K562 (cell line): ENCODE measurements around the gene ARPC1A. TPM values are rescaled to one million over a fixed set of nuclear protein-coding genes. Genes with fewer than 3 reads are reported as not detected.
A peak's percentile ranks its signal among the peaks of the same experiment; 100 is the strongest.

Experiments
- BCOR ChIP-seq: fragments of 450-650 bp; IDR thresholded peaks from 2 replicates; pipeline ENCODE4 v1.6.1; 2016
- CEBPG ChIP-seq, 3 experiments: fragments of 200-800 bp in 1 of 3; sonication (Bioruptor generic) in 1 of 3; sonication (generic) in 1 of 3; formaldehyde crosslinking in 1 of 3; IDR thresholded peaks in 2 of 3; conservative IDR thresholded peaks in 1 of 3; 2 replicates each; pipeline versions ENCODE4 v1.6.1 to v1.8.0; 2016 to 2022; ENCODE audit warnings: missing compliant biosample characterization in 2 of 3, missing genetic modification characterization in 2 of 3, mild to moderate bottlenecking in 1 of 3, missing genetic modification reagents in 1 of 3
- ERF ChIP-seq: fragments of 450-650 bp; formaldehyde crosslinking; IDR thresholded peaks from 2 replicates; pipeline ENCODE4 v1.4.0; 2020; ENCODE audit warnings: mild to moderate bottlenecking, mixed read lengths
- FOSL1 ChIP-seq: fragments of 200-800 bp; sonication (Bioruptor generic); conservative IDR thresholded peaks from 2 replicates; pipeline ENCODE4 v1.6.1; 2016; ENCODE audit warnings: missing genetic modification characterization, missing compliant biosample characterization
- KDM5B ChIP-seq: fragments of 200-600 bp; sonication (generic); IDR thresholded peaks from 2 replicates; pipeline ENCODE4 v1.6.1; 2012; ENCODE audit warnings: low read depth, mild to moderate bottlenecking, moderate library complexity, low read length, control low read depth, inconsistent platforms; ENCODE audit not compliant: insufficient replicate concordance
- NR0B1 ChIP-seq: fragments of 450-650 bp; IDR thresholded peaks from one replicate; pipeline ENCODE4 v1.6.1; 2018; ENCODE audit warnings: mild to moderate bottlenecking, moderate library complexity; ENCODE audit not compliant: partially characterized antibody
- SIN3A ChIP-seq, 2 experiments: fragments of 150-350 bp in 1 of 2; IDR thresholded peaks; 2 replicates each; pipeline ENCODE4 v1.6.1; 2011 to 2016; ENCODE audit warnings: borderline replicate concordance in 2 of 2, low read depth in 2 of 2, low read length in 2 of 2, mild to moderate bottlenecking in 2 of 2, moderate library complexity in 2 of 2; ENCODE audit not compliant: control insufficient read depth in 1 of 2
- SRSF7 ChIP-seq: fragments of 200-400 bp; formaldehyde crosslinking; optimal IDR thresholded peaks from 2 replicates; pipeline ENCODE3; 2017; ENCODE audit warnings: mild to moderate bottlenecking, low read depth, low read length
- TBP ChIP-seq: optimal IDR thresholded peaks from 2 replicates; pipeline ENCODE3; 2011; ENCODE audit warnings: low read depth, low read length, improper control_type of control experiment
- TOE1 ChIP-seq, 2 experiments: fragments of 450-650 bp in 1 of 2; sonication (generic) in 1 of 2; formaldehyde crosslinking in 1 of 2; IDR thresholded peaks; 2 replicates each; pipeline versions ENCODE4 v1.7.1 to v1.8.0; 2016 to 2022; ENCODE audit warnings: borderline replicate concordance in 2 of 2, mild to moderate bottlenecking in 2 of 2, antibody characterized with exemption in 1 of 2, inconsistent platforms in 1 of 2, low read depth in 1 of 2, missing genetic modification reagents in 1 of 2, moderate library complexity in 1 of 2
- ZFP30 ChIP-seq: fragments of 250-450 bp; sonication (Bioruptor Pico); IDR thresholded peaks from 2 replicates; pipeline ENCODE4 v1.8.0; 2022; ENCODE audit warnings: moderate library complexity, mild to moderate bottlenecking, inconsistent platforms, borderline replicate concordance
- polyA plus RNA-seq, 8 experiments: library from polyadenylated mRNA; depleted of rRNA in 4 of 8; stranded (reverse) in 5 of 8; unstranded in 3 of 8; fragments of >200 nt; fragmentation: Nextera tagmentation in 2 of 8; fragmentation: Illumina TruSeq in 1 of 8; extraction: Ambion mirVana in 2 of 8; extraction: Trizol in 1 of 8; gene quantifications; 2 replicates each; pipeline versions ENCODE4 v1.2.1 to v1.2.3, GENCODE V29; 2011 to 2014; ENCODE audit warnings: inconsistent platforms in 1 of 8, missing spikeins in 1 of 8
- total RNA-seq, 7 experiments: library from RNA; depleted of rRNA in 6 of 7; stranded (reverse); fragments of >200 nt in 6 of 7; fragmentation: Illumina TruSeq in 2 of 7; extraction: Trizol in 2 of 7; gene quantifications; 2 replicates each; pipeline versions ENCODE4 v1.2.1 to v1.2.3, GENCODE V29; 2011 to 2021; ENCODE audit warnings: low replicate concordance in 1 of 7
- TF ChIP-seq, protein P1 (sequence below): sonication (generic); formaldehyde crosslinking; IDR thresholded peaks from 2 replicates; pipeline ENCODE4 v1.8.0; 2022; ENCODE audit warnings: mild to moderate bottlenecking, missing genetic modification reagents
- TF ChIP-seq, protein P2 (sequence below): sonication (generic); formaldehyde crosslinking; IDR thresholded peaks from 2 replicates; pipeline ENCODE4 v1.8.0; 2022; ENCODE audit warnings: mild to moderate bottlenecking, missing genetic modification reagents
- TF ChIP-seq, protein P3 (sequence below): fragments of 450-650 bp; formaldehyde crosslinking; IDR thresholded peaks from 2 replicates; pipeline ENCODE4 v1.4.0; 2022; ENCODE audit warnings: missing genetic modification characterization
- TF ChIP-seq, protein P4 (sequence below), 2 experiments: fragments of 450-650 bp in 1 of 2; IDR thresholded peaks; 2 replicates each; pipeline ENCODE4 v1.6.1; 2011 to 2017; ENCODE audit warnings: low read depth in 2 of 2, antibody characterized with exemption in 1 of 2, borderline replicate concordance in 1 of 2, low read length in 1 of 2, mild to moderate bottlenecking in 1 of 2, mixed read lengths in 1 of 2; ENCODE audit not compliant: control insufficient read depth in 1 of 2

The ARPC1A gene
- total and polyA plus RNA-seq, 9 of the 15 experiments (the other 6 are each of a cell fraction or from before 2014, with no cell fraction given), result 39.5 to 151 (median 86.1) TPM

DNA sequence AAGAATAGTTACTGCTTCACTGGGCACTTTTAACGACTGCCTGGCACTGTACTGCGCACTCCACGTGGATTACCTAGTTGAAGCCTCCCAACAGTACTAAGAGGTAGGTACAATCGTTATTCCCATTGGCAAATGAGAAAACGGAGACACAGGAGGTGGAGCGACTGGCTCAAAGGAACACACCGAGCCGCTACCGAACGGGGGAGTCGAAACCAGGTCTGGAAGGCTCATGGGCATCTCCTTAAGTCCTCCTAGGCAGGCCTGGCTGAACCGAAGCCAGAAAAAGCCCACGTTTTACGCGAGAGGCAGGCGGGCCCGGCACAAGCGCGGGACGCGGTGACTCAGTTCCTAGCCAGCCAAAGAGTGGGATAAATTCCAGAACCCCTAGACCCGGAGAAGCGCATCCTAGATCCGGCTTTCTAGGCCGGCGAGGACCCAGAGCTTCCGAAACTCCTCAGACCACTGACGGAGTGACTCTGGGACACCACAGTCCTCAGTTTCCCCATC, 82.2 kb downstream of the ARPC1A start (continued):
- TF ChIP-seq NR0B1, result no peak
- TF ChIP-seq, protein P1, sequence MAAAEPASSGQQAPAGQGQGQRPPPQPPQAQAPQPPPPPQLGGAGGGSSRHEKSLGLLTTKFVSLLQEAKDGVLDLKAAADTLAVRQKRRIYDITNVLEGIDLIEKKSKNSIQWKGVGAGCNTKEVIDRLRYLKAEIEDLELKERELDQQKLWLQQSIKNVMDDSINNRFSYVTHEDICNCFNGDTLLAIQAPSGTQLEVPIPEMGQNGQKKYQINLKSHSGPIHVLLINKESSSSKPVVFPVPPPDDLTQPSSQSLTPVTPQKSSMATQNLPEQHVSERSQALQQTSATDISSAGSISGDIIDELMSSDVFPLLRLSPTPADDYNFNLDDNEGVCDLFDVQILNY, result peak; percentile 63; the same call in 1 of the 2 replicates
- TF ChIP-seq, protein P2, sequence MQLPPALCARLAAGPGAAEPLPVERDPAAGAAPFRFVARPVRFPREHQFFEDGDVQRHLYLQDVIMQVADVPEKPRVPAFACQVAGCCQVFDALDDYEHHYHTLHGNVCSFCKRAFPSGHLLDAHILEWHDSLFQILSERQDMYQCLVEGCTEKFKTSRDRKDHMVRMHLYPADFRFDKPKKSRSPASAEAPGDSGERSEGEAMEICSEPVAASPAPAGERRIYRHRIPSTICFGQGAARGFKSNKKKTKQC (CRISPR knock-in tag), result 0 out of 2 replicates have a peak, but pooled peaks have one; percentile 50
- peak; percentile 52 for TF ChIP-seq KDM5B
- TF ChIP-seq SIN3A (IDR thresholded peaks at IDR 0.05; ENCODE audit: borderline replicate concordance in 2 of 2, control insufficient read depth in 1 of 2, low read depth in 2 of 2, low read length in 2 of 2), result peak in 1 of 2 experiments; percentile 77; a peak in 2 of 4 replicates
- no peak for TF ChIP-seq CEBPG (CRISPR knock-in tag; IDR thresholded peaks at IDR 0.05)
- no peak for TF ChIP-seq CEBPG (tag; conservative IDR thresholded peaks at IDR 0.05 in 1 of 2, IDR thresholded peaks at IDR 0.05 in 1 of 2)
- peak; percentile 67; the same call in 1 of the 2 replicates for TF ChIP-seq BCOR
- no peak for TF ChIP-seq TOE1 (IDR thresholded peaks at IDR 0.05; ENCODE audit: borderline replicate concordance)
- 0 out of 2 replicates have a peak, but pooled peaks have one; percentile 20 for TF ChIP-seq TOE1 (CRISPR knock-in tag; IDR thresholded peaks at IDR 0.05; ENCODE audit: borderline replicate concordance, low read depth)
- peak; percentile 38 for TF ChIP-seq TBP
- 0 out of 2 replicates have a peak, but pooled peaks have one; percentile 61 for TF ChIP-seq ERF (CRISPR knock-in tag)
- TF ChIP-seq, protein P3, sequence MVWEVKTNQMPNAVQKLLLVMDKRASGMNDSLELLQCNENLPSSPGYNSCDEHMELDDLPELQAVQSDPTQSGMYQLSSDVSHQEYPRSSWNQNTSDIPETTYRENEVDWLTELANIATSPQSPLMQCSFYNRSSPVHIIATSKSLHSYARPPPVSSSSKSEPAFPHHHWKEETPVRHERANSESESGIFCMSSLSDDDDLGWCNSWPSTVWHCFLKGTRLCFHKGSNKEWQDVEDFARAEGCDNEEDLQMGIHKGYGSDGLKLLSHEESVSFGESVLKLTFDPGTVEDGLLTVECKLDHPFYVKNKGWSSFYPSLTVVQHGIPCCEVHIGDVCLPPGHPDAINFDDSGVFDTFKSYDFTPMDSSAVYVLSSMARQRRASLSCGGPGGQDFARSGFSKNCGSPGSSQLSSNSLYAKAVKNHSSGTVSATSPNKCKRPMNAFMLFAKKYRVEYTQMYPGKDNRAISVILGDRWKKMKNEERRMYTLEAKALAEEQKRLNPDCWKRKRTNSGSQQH, result 0 out of 2 replicates have a peak, but pooled peaks have one; percentile 5
- no peak for TF ChIP-seq ZFP30 (CRISPR knock-in tag)
- TF ChIP-seq, protein P4, sequence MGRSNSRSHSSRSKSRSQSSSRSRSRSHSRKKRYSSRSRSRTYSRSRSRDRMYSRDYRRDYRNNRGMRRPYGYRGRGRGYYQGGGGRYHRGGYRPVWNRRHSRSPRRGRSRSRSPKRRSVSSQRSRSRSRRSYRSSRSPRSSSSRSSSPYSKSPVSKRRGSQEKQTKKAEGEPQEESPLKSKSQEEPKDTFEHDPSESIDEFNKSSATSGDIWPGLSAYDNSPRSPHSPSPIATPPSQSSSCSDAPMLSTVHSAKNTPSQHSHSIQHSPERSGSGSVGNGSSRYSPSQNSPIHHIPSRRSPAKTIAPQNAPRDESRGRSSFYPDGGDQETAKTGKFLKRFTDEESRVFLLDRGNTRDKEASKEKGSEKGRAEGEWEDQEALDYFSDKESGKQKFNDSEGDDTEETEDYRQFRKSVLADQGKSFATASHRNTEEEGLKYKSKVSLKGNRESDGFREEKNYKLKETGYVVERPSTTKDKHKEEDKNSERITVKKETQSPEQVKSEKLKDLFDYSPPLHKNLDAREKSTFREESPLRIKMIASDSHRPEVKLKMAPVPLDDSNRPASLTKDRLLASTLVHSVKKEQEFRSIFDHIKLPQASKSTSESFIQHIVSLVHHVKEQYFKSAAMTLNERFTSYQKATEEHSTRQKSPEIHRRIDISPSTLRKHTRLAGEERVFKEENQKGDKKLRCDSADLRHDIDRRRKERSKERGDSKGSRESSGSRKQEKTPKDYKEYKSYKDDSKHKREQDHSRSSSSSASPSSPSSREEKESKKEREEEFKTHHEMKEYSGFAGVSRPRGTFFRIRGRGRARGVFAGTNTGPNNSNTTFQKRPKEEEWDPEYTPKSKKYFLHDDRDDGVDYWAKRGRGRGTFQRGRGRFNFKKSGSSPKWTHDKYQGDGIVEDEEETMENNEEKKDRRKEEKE (IDR thresholded peaks at IDR 0.05; ENCODE audit: borderline replicate concordance in 1 of 2, control insufficient read depth in 1 of 2, low read depth in 2 of 2, low read length in 1 of 2), result 0 out of 4 replicates have a peak, but pooled peaks of 1 of the 2 experiments have one; percentile 58
- TF ChIP-seq SRSF7, result no peak
- peak; percentile 60; the same call in 1 of the 2 replicates for TF ChIP-seq FOSL1 (tag)
